SK-N-SH (cell line): ENCODE results near the gene GANAB. TPM values are rescaled to one million over a fixed set of nuclear protein-coding genes. Genes with fewer than 3 reads are reported as not detected.

Experiments
- CTCF ChIA-PET: fragments of 300-600, 350-600 bp; formaldehyde crosslinking; extraction: SDS; loops from one replicate; lab custom pipeline; 2021; lab: Yijun Ruan, JAX
- POLR2A ChIA-PET: fragments of 350-600 bp; sonication (Branson Sonifier 250); formaldehyde crosslinking; extraction: SDS; loops from one replicate; lab custom pipeline; 2020; ENCODE audit warnings: antibody characterized with exemption, inconsistent platforms; lab: Yijun Ruan, JAX
- DNase-seq: peaks from one replicate; pipeline ENCODE4 v3.0.0; 2012
- H2AFZ ChIP-seq: fragments of 200-600 bp; sonication (generic); 2 replicates; pipeline ENCODE4 v1.8.1; 2016; ENCODE audit warnings: antibody characterized with exemption, mild to moderate bottlenecking, low read depth
- H3F3A ChIP-seq: fragments of 200-600 bp; sonication (generic); replicated peaks from 2 replicates; pipeline ENCODE3; 2016; ENCODE audit warnings: antibody characterized with exemption, mild to moderate bottlenecking; ENCODE audit not compliant: insufficient read depth
- H3K27ac ChIP-seq, 2 experiments: fragments of 200-500 bp in 1 of 2; fragments of 200-600 bp in 1 of 2; sonication (Bioruptor generic) in 1 of 2; sonication (generic), shearing (Covaris generic) in 1 of 2; 2 replicates each; pipeline versions ENCODE4 v1.5.1 to v1.6.1; 2014 to 2016; ENCODE audit warnings: low read depth in 2 of 2, inconsistent platforms in 1 of 2, low read length in 1 of 2, mild to moderate bottlenecking in 1 of 2, mixed read lengths in 1 of 2
- H3K27me3 ChIP-seq: fragments of 200-600 bp; sonication (generic), shearing (Covaris generic); 2 replicates; pipeline ENCODE4 v1.6.1; 2016; ENCODE audit warnings: mixed run types; ENCODE audit not compliant: insufficient read depth
- H3K36me3 ChIP-seq, 2 experiments: fragments of 200-500 bp in 1 of 2; fragments of 200-600 bp in 1 of 2; sonication (Bioruptor generic) in 1 of 2; sonication (generic) in 1 of 2; replicated peaks in 1 of 2; 2 replicates each; pipeline versions ENCODE3 to v1.5.1; 2014 to 2016; ENCODE audit warnings: low read length in 1 of 2, mild to moderate bottlenecking in 1 of 2; ENCODE audit not compliant: insufficient read depth in 2 of 2, control insufficient read depth in 1 of 2
- H3K4me1 ChIP-seq, 2 experiments: fragments of 200-500 bp in 1 of 2; fragments of 200-600 bp in 1 of 2; sonication (Bioruptor generic) in 1 of 2; sonication (generic), shearing (Covaris generic) in 1 of 2; 2 replicates each; pipeline versions ENCODE4 v1.5.1 to v1.6.1; 2014 to 2016; ENCODE audit warnings: low read depth in 1 of 2, low read length in 1 of 2, mixed run types in 1 of 2; ENCODE audit not compliant: insufficient read depth in 2 of 2, control insufficient read depth in 1 of 2
- H3K4me2 ChIP-seq: fragments of 200-600 bp; sonication (generic), shearing (Covaris generic); 2 replicates; pipeline ENCODE4 v1.6.1; 2017; ENCODE audit warnings: mixed run types
- H3K4me3 ChIP-seq, 2 experiments: fragments of 200-500 bp in 1 of 2; fragments of 200-600 bp in 1 of 2; sonication (Bioruptor generic) in 1 of 2; sonication (generic), shearing (Covaris generic) in 1 of 2; 2 replicates each; pipeline versions ENCODE4 v1.5.1 to v1.8.1; 2014 to 2016; ENCODE audit warnings: low read depth in 2 of 2, inconsistent platforms in 1 of 2, low read length in 1 of 2, mild to moderate bottlenecking in 1 of 2, mixed read lengths in 1 of 2, moderate library complexity in 1 of 2
- H3K79me2 ChIP-seq: fragments of 200-600 bp; sonication (generic); 2 replicates; pipeline ENCODE4 v1.8.1; 2017; ENCODE audit warnings: mild to moderate bottlenecking; ENCODE audit not compliant: insufficient read depth
- H3K9ac ChIP-seq: fragments of 200-600 bp; sonication (generic); 2 replicates; pipeline ENCODE4 v1.6.1; 2017; ENCODE audit warnings: mixed run types
- H3K9me2 ChIP-seq: fragments of 200-600 bp; sonication (generic); 2 replicates; pipeline ENCODE4 v1.6.1; 2017; ENCODE audit warnings: mixed run types
- H3K9me3 ChIP-seq: fragments of 200-600 bp; sonication (generic); 2 replicates; pipeline ENCODE4 v1.6.1; 2017; ENCODE audit warnings: mixed run types, mild to moderate bottlenecking, moderate library complexity
- H4K20me1 ChIP-seq: fragments of 200-600 bp; sonication (generic); 2 replicates; pipeline ENCODE4 v1.6.1; 2017; ENCODE audit warnings: mild to moderate bottlenecking, mixed run types; ENCODE audit not compliant: insufficient read depth
- FOXJ3 ChIP-seq: sonication (generic); formaldehyde crosslinking; IDR thresholded peaks from 2 replicates; pipeline ENCODE4 v1.5.1; 2020; ENCODE audit warnings: mild to moderate bottlenecking, missing genetic modification reagents
- JUND ChIP-seq: IDR thresholded peaks from 2 replicates; pipeline ENCODE4 v1.4.0; 2012
- MEF2A ChIP-seq: IDR thresholded peaks from 2 replicates; pipeline ENCODE4 v1.4.0; 2012; ENCODE audit warnings: low read depth, borderline replicate concordance
- MXI1 ChIP-seq: IDR thresholded peaks from 2 replicates; pipeline ENCODE4 v1.6.1; 2012; ENCODE audit warnings: mild to moderate bottlenecking, low read depth, low read length, improper control_type of control experiment
- PBX3 ChIP-seq: IDR thresholded peaks from 2 replicates; pipeline ENCODE4; 2012
- RCOR1 ChIP-seq: fragments of 150-350 bp; IDR thresholded peaks from 2 replicates; pipeline ENCODE4 v1.6.1; 2017; ENCODE audit warnings: antibody characterized with exemption, low read length
- RXRA ChIP-seq: IDR thresholded peaks from 2 replicates; pipeline ENCODE4 v1.4.0; 2012; ENCODE audit warnings: low read depth, mild to moderate bottlenecking, borderline replicate concordance
- TAF1 ChIP-seq: IDR thresholded peaks from 2 replicates; pipeline ENCODE4 v1.6.1; 2012; ENCODE audit warnings: low read depth, mild to moderate bottlenecking, low read length, moderate library complexity, borderline replicate concordance
- TEAD4 ChIP-seq: IDR thresholded peaks from 2 replicates; pipeline ENCODE4 v1.4.0; 2012; ENCODE audit warnings: mild to moderate bottlenecking, borderline replicate concordance; ENCODE audit not compliant: insufficient read depth
- YY1 ChIP-seq: IDR thresholded peaks from 2 replicates; pipeline ENCODE4 v1.4.0; 2012; ENCODE audit warnings: low read depth, mild to moderate bottlenecking
- WGBS: methylation state at CpG from one replicate; pipeline ENCODE4 v1.1.6; 2017; ENCODE audit warnings: low lambda C conversion rate; 5-methylcytosine and 5-hydroxymethylcytosine counted together
- polyA plus RNA-seq, 3 experiments: library from polyadenylated mRNA; depleted of rRNA; stranded (reverse); fragments of >200 nt; gene quantifications; 2 replicates each; pipeline ENCODE4 v1.2.3, GENCODE V29; 2012
- TF ChIP-seq, protein P1 (sequence below): IDR thresholded peaks from 2 replicates; pipeline ENCODE4 v1.6.1; 2012; ENCODE audit warnings: mild to moderate bottlenecking, low read depth, low read length, moderate library complexity
- TF ChIP-seq, protein P2 (sequence below): IDR thresholded peaks from 2 replicates; pipeline ENCODE4 v1.4.0; 2012; ENCODE audit warnings: low read depth
- TF ChIP-seq, protein P3 (sequence below): IDR thresholded peaks from 2 replicates; pipeline ENCODE4 v1.4.0; 2012; ENCODE audit warnings: low read depth, borderline replicate concordance

Gene GANAB
- polyA plus RNA-seq, 1 of the 3 experiments (the other 2 are of a cell fraction) = 275 TPM

DNA sequence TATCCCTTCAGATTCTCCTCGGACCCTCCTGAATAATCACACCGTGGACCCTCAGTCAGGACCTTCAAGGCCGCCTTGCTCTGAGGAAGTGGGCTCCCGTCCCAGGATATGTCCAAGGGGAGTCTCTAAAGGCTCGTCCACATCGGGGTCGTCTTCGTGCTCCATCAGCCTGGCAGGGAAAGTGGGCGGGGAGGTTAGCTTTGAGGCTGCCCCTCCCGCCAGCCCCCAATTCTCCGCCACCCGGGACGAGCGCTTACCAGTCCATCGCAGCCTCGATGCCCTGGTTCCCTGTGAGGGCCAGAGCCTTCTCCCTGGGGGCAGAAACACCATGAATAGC is 32.0 kb upstream of the GANAB start:
- H4K20me1 ChIP-seq = no peaks in the 10 kb centered on the region
- 2% methylated on average over 8 of the region's 16 CpGs for WGBS
- H3K4me3 ChIP-seq = peak overlapping the region; percentile 79 to 98
- peaks cover 11 to 15% of the 10 kb centered on the region in 2 experiments; a peak in 3 of 4 replicates for H3K4me1 ChIP-seq
- H3K36me3 ChIP-seq = peaks cover 19 to 26% of the 10 kb centered on the region in 2 experiments
- no peaks in the 10 kb centered on the region for H3K27me3 ChIP-seq
- ChIA-PET CTCF (interaction anchor here (3.3 to 3.7 kb wide), 2 partner anchors 14 to 16 kb away, joined by 14 to 31 read pairs; no protein-coding TSS in a partner anchor), POLR2A (interaction anchor here (1.3 kb wide), 1 partner anchor 13 kb away, joined by 9 read pairs; the partner anchor contains the start of genes C11orf98 and CSKMT)
- no peak for DNase-seq
- peak overlapping the region; percentile 96 for H3K4me2 ChIP-seq
- H3K9me2 ChIP-seq = no peaks in the 10 kb centered on the region
- peaks cover 55% of the 10 kb centered on the region for H3K79me2 ChIP-seq
- H2AFZ ChIP-seq = peak overlapping the region; percentile 82; the same call in 1 of the 2 replicates
- peaks cover 38% of the 10 kb centered on the region for H3F3A ChIP-seq
- TF ChIP-seq, protein P1, sequence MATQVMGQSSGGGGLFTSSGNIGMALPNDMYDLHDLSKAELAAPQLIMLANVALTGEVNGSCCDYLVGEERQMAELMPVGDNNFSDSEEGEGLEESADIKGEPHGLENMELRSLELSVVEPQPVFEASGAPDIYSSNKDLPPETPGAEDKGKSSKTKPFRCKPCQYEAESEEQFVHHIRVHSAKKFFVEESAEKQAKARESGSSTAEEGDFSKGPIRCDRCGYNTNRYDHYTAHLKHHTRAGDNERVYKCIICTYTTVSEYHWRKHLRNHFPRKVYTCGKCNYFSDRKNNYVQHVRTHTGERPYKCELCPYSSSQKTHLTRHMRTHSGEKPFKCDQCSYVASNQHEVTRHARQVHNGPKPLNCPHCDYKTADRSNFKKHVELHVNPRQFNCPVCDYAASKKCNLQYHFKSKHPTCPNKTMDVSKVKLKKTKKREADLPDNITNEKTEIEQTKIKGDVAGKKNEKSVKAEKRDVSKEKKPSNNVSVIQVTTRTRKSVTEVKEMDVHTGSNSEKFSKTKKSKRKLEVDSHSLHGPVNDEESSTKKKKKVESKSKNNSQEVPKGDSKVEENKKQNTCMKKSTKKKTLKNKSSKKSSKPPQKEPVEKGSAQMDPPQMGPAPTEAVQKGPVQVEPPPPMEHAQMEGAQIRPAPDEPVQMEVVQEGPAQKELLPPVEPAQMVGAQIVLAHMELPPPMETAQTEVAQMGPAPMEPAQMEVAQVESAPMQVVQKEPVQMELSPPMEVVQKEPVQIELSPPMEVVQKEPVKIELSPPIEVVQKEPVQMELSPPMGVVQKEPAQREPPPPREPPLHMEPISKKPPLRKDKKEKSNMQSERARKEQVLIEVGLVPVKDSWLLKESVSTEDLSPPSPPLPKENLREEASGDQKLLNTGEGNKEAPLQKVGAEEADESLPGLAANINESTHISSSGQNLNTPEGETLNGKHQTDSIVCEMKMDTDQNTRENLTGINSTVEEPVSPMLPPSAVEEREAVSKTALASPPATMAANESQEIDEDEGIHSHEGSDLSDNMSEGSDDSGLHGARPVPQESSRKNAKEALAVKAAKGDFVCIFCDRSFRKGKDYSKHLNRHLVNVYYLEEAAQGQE = no peak
- TF ChIP-seq RXRA (no peak), FOXJ3 (CRISPR knock-in tag) (no peak), MXI1 (no peak), RCOR1 (no peak), JUND (no peak), MEF2A (no peak), TAF1 (no peak), TEAD4 (no peak), PBX3 (no peak), YY1 (no peak)
- TF ChIP-seq, protein P2, sequence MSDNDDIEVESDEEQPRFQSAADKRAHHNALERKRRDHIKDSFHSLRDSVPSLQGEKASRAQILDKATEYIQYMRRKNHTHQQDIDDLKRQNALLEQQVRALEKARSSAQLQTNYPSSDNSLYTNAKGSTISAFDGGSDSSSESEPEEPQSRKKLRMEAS = no peak
- TF ChIP-seq, protein P3, sequence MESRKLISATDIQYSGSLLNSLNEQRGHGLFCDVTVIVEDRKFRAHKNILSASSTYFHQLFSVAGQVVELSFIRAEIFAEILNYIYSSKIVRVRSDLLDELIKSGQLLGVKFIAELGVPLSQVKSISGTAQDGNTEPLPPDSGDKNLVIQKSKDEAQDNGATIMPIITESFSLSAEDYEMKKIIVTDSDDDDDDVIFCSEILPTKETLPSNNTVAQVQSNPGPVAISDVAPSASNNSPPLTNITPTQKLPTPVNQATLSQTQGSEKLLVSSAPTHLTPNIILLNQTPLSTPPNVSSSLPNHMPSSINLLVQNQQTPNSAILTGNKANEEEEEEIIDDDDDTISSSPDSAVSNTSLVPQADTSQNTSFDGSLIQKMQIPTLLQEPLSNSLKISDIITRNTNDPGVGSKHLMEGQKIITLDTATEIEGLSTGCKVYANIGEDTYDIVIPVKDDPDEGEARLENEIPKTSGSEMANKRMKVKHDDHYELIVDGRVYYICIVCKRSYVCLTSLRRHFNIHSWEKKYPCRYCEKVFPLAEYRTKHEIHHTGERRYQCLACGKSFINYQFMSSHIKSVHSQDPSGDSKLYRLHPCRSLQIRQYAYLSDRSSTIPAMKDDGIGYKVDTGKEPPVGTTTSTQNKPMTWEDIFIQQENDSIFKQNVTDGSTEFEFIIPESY = no peak
- H3K9me3 ChIP-seq = no peaks in the 10 kb centered on the region
- peak overlapping the region in 1 of 2 experiments; percentile 70; a peak in 2 of 4 replicates for H3K27ac ChIP-seq
- peak overlapping the region; percentile 96 for H3K9ac ChIP-seq
